BJ (cell line): ENCODE results near the gene TRAF7. TPM values are rescaled to one million over a fixed set of nuclear protein-coding genes. Genes with fewer than 3 reads are reported as not detected.

ENCODE experiments used
- CTCF ChIA-PET: fragments of 350-600 bp; formaldehyde crosslinking; extraction: SDS; loops from one replicate; lab custom pipeline; 2021; ENCODE audit warnings: antibody characterized with exemption, inconsistent platforms; lab: Yijun Ruan, JAX
- POLR2A ChIA-PET: fragments of 300-600 bp; sonication (Branson Sonifier 250); formaldehyde crosslinking; extraction: SDS; loops from one replicate; lab custom pipeline; 2021; ENCODE audit warnings: antibody characterized with exemption; lab: Charles Lee
- DNase-seq: peaks from one replicate; pipeline ENCODE4 v3.0.0-alpha.2; 2011; ENCODE audit warnings: low read depth
- H3K27me3 ChIP-seq: 2 replicates; pipeline ENCODE4 v1.6.0; 2011; ENCODE audit warnings: low read length; ENCODE audit not compliant: control insufficient read depth, insufficient read depth
- H3K36me3 ChIP-seq: 2 replicates; pipeline ENCODE4 v1.5.1; 2011; ENCODE audit warnings: low read length; ENCODE audit not compliant: control insufficient read depth, insufficient read depth
- H3K4me3 ChIP-seq: 2 replicates; pipeline ENCODE4 v1.5.1; 2011; ENCODE audit warnings: low read depth, mild to moderate bottlenecking, control low read depth, low read length
- CTCF ChIP-seq: IDR thresholded peaks from 2 replicates; pipeline ENCODE4 v1.5.1; 2011; ENCODE audit warnings: low read depth, mild to moderate bottlenecking, control low read depth, inconsistent platforms, low read length, moderate library complexity; ENCODE audit not compliant: insufficient read depth
- polyA plus RNA-seq: library from polyadenylated mRNA; depleted of rRNA; stranded (reverse); fragments of >200 nt; gene quantifications from 2 replicates; pipeline ENCODE4 v1.2.3, GENCODE V29; 2011

The TRAF7 gene
- polyA plus RNA-seq, 1 experiment, result 68.1 TPM

- TF ChIP-seq CTCF, result no peak
- no peak within 1 kb of the TSS for H3K4me3 ChIP-seq
- no peak for DNase-seq
- ChIA-PET CTCF (no interaction called here), POLR2A (no interaction called here)
- peaks cover 19% of the 10 kb centered on the region for H3K36me3 ChIP-seq
- no peaks in the 10 kb centered on the region for H3K27me3 ChIP-seq
Measured at GRCh38 chr16:2210386-2211365, 55.1 kb downstream of the TRAF7 start, which contains the start of gene BRICD5. BRICD5 (minus strand) TSS chr16:2210863; CDS start chr16:2210833, 30 bp downstream.

- CTCF ChIA-PET, result no interaction called here
- Histone ChIP-seq H3K4me3 (no peak overlapping the region), H3K36me3 (peaks cover 19% of the 10 kb centered on the region), H3K27me3 (no peaks in the 10 kb centered on the region)
- POLR2A ChIA-PET, result no interaction called here
- TF ChIP-seq CTCF, result no peak
- no peak for DNase-seq
Measured at GRCh38 chr16:2211923-2212347, 56.4 kb downstream of the TRAF7 start.

- TF ChIP-seq CTCF, result no peak
- no peak for DNase-seq
- no peaks in the 10 kb centered on the region for H3K27me3 ChIP-seq
- ChIA-PET POLR2A (no interaction called here), CTCF (no interaction called here)
- peaks cover 15% of the 10 kb centered on the region for H3K36me3 ChIP-seq
- H3K4me3 ChIP-seq, result no peak overlapping the region
Measured at GRCh38 chr16:2212362-2213324, 57.1 kb downstream of the TRAF7 start.

GRCh38 chr16:2213817-2214718 lies 58.5 kb downstream of the TRAF7 start:
- ChIA-PET CTCF (no interaction called here), POLR2A (interaction anchor here (0.5 to 1.6 kb wide), 4 partner anchors 8 to 811 kb away, joined by 4 to 7 read pairs (median 4); partner anchors contain the start of genes NTHL1, TRAF7 and TSC2)
- peaks cover 8% of the 10 kb centered on the region for H3K36me3 ChIP-seq
- no peak for DNase-seq
- H3K27me3 ChIP-seq, result no peaks in the 10 kb centered on the region
- H3K4me3 ChIP-seq, result peak overlapping the region; percentile 56
- no peak for TF ChIP-seq CTCF
